Right lobe of liver (tissue), 4 donors: ENCODE data around the gene TIMM44.
"Not testable (repeated sequence)": the region's sequence is repeated elsewhere in the genome, so short reads cannot be mapped to it uniquely, and the experiment has no call there.

Experiments used
- POLR2A ChIP-seq: fragments of 450-650 bp; IDR thresholded peaks from one replicate; pipeline ENCODE4 v1.6.1; 2017; ENCODE audit warnings: antibody characterized with exemption, mild to moderate bottlenecking
- TF ChIP-seq, protein P1 (sequence below), 4 donors: fragments of 200-600 bp in 3 of 4; fragments of 450-650 bp in 1 of 4; IDR thresholded peaks; one replicate each; pipeline versions ENCODE4 v1.5.1 to v1.8.0; 2016 to 2022; ENCODE audit warnings: antibody characterized with exemption in 4 of 4, mild to moderate bottlenecking in 2 of 4
- donor health status: DM: no; HTN: no; CAD: no.
- donor health status: DM: no; HTN: no; CAD: no.
- donor health status: DM: no; HTN: yes; CAD: no.

DNA sequence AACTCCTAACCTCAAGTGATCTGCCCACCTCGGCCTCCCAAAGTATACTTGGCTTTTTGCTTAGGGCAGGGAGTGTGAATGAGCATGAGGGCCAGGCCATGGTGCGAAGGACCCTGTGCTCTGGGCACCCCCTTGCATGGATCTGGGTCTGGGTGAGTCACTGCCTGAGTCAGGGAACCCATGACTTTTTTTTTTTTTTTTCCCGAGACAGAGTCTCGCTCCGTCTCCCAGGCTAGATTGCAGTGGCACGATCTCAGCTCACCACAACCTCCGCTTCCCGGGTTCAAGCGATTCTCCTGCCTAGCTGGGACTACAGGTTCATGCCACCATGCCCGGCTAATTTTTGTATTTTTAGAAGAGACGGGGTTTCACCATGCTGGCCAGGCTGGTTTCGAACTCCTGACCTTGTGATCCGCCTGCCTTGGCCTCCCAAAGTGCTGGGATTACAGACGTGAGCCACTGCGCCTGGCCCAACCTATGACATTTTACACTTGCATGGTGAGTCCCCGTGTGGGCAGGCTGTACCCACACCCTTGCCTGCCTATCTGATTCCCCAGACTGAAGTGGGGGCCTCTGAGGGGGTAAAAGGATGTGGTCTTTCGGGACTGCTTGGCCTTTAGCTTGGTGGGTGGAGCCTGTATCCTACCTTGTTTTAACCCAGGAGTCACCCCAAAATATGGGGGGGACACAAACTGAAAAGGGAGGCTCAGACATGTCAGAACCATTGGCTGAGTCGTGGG is 49.9 kb downstream of the TIMM44 start:
- TF ChIP-seq POLR2A = not testable (repeated sequence)
- TF ChIP-seq, protein P1, sequence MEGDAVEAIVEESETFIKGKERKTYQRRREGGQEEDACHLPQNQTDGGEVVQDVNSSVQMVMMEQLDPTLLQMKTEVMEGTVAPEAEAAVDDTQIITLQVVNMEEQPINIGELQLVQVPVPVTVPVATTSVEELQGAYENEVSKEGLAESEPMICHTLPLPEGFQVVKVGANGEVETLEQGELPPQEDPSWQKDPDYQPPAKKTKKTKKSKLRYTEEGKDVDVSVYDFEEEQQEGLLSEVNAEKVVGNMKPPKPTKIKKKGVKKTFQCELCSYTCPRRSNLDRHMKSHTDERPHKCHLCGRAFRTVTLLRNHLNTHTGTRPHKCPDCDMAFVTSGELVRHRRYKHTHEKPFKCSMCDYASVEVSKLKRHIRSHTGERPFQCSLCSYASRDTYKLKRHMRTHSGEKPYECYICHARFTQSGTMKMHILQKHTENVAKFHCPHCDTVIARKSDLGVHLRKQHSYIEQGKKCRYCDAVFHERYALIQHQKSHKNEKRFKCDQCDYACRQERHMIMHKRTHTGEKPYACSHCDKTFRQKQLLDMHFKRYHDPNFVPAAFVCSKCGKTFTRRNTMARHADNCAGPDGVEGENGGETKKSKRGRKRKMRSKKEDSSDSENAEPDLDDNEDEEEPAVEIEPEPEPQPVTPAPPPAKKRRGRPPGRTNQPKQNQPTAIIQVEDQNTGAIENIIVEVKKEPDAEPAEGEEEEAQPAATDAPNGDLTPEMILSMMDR (IDR thresholded peaks at IDR 0.05) = not testable (repeated sequence)
